Esophagus muscularis mucosa (tissue), 4 donors: ENCODE data around the gene TRIM24. TPM values are rescaled to one million over a fixed set of nuclear protein-coding genes. Genes with fewer than 3 reads are reported as not detected.

Experiments used
- DNase-seq: peaks from one replicate; pipeline ENCODE4 v3.0.0-alpha.2; 2017; ENCODE audit errors: extremely low spot score
- H3K27ac ChIP-seq, 4 donors: fragments of 200-600 bp; sonication (generic); replicated peaks in 1 of 4; 1 replicate in 3 of 4; 2 replicates in 1 of 4; pipeline ENCODE4 v1.5.1; 2016 to 2019; ENCODE audit warnings: mild to moderate bottlenecking in 1 of 4
- H3K27me3 ChIP-seq, 4 donors: fragments of 200-600 bp; sonication (generic); one replicate each; pipeline versions ENCODE4 v1.5.1 to v1.6.0; 2016 to 2019
- H3K36me3 ChIP-seq, 4 donors: fragments of 200-600 bp; sonication (generic); one replicate each; pipeline ENCODE4 v1.5.1; 2016 to 2019
- H3K4me1 ChIP-seq, 4 donors: fragments of 200-600 bp; sonication (generic); one replicate each; pipeline ENCODE4 v1.5.1; 2016 to 2019
- H3K4me3 ChIP-seq, 4 donors: fragments of 200-600 bp; sonication (generic); 1 replicate in 2 of 4; 2 replicates in 2 of 4; pipeline ENCODE4 v1.5.1; 2016 to 2019; ENCODE audit warnings: mild to moderate bottlenecking in 4 of 4, moderate library complexity in 1 of 4
- H3K9me3 ChIP-seq, 4 donors: fragments of 200-600 bp; sonication (generic); 1 replicate in 3 of 4; 2 replicates in 1 of 4; pipeline ENCODE4 v1.5.1; 2016 to 2019
- EP300 ChIP-seq: sonication (generic); formaldehyde crosslinking; IDR thresholded peaks from one replicate; pipeline ENCODE4 v1.6.1; 2017; ENCODE audit warnings: antibody characterized with exemption
- POLR2A ChIP-seq: fragments of 450-650 bp; IDR thresholded peaks from one replicate; pipeline ENCODE4 v1.6.1; 2017; ENCODE audit warnings: antibody characterized with exemption, moderate library complexity, mild to moderate bottlenecking, low read depth
- POLR2AphosphoS5 ChIP-seq, 2 donors: sonication (generic); formaldehyde crosslinking; IDR thresholded peaks; one replicate each; pipeline ENCODE4 v1.6.1; 2017; ENCODE audit warnings: antibody characterized with exemption in 2 of 2
- WGBS: methylation state at CpG from one replicate; pipeline ENCODE4 v1.1.5; 2018; 5-methylcytosine and 5-hydroxymethylcytosine counted together
- intact Hi-C: fragments of 100-400 bp; cut with DNase I; formaldehyde crosslinking; loops from one replicate; pipeline ENCODE4 v1.15.1; 2023
- total RNA-seq, 4 donors: library from RNA; depleted of rRNA; stranded (reverse); fragments of >200 nt; gene quantifications; one replicate each; pipeline versions ENCODE4 v1.1.0 to v1.2.1, GENCODE V29; 2016
- TF ChIP-seq, protein P1 (sequence below), 3 experiments: fragments of 200-600 bp in 2 of 3; fragments of 450-650 bp in 1 of 3; sonication (generic) in 2 of 3; IDR thresholded peaks; one replicate each; pipeline ENCODE4 v1.5.1; 2017 to 2019; ENCODE audit warnings: antibody characterized with exemption in 3 of 3, mild to moderate bottlenecking in 2 of 3, moderate library complexity in 1 of 3

TRIM24 gene
- total RNA-seq, 4 donors from 2014 or later: 8.7 to 15.6 (median 13.1) TPM

DNA sequence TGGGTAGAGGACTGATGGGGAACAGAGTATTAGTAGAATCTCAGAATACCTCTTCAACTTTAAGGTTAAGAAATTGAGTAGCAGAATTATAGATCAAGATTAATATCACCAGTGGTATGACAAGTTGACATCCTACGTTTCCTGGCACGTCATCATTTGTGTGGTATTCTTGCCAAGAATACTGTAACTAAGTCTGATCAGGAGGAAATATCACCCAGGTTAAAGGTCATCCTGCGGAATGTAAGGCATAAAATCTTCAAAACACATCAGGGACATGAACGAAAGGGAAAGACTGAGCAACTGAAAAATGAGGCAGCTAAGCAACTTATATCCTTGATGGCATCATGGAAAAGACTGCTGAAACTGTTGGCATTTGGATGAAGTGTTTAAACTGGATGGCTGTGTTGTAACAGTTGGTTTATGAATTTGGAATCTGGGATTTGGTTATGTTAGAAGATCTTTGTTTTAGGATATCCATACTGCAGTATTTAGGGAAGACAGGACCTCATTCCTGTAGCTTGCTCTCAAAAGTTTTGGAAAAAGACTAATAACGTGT is 86.1 kb downstream of the TRIM24 start:
- Histone ChIP-seq H3K36me3 (peaks cover 4 to 22% (median 13%) of the 10 kb centered on the region in 4 donors), H3K4me1 (no peaks in the 10 kb centered on the region), H3K27ac (no peak overlapping the region), H3K9me3 (no peaks in the 10 kb centered on the region), H3K27me3 (no peaks in the 10 kb centered on the region), H3K4me3 (no peak overlapping the region)
- WGBS: 84% methylated on average over 5 of the region's 5 CpGs
- DNase-seq: no peak
- intact Hi-C loops: no loop called here
- TF ChIP-seq POLR2AphosphoS5 (IDR thresholded peaks at IDR 0.05) (no peak), POLR2A (no peak), EP300 (no peak)
- TF ChIP-seq, protein P1, sequence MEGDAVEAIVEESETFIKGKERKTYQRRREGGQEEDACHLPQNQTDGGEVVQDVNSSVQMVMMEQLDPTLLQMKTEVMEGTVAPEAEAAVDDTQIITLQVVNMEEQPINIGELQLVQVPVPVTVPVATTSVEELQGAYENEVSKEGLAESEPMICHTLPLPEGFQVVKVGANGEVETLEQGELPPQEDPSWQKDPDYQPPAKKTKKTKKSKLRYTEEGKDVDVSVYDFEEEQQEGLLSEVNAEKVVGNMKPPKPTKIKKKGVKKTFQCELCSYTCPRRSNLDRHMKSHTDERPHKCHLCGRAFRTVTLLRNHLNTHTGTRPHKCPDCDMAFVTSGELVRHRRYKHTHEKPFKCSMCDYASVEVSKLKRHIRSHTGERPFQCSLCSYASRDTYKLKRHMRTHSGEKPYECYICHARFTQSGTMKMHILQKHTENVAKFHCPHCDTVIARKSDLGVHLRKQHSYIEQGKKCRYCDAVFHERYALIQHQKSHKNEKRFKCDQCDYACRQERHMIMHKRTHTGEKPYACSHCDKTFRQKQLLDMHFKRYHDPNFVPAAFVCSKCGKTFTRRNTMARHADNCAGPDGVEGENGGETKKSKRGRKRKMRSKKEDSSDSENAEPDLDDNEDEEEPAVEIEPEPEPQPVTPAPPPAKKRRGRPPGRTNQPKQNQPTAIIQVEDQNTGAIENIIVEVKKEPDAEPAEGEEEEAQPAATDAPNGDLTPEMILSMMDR (IDR thresholded peaks at IDR 0.05): no peak

DNA sequence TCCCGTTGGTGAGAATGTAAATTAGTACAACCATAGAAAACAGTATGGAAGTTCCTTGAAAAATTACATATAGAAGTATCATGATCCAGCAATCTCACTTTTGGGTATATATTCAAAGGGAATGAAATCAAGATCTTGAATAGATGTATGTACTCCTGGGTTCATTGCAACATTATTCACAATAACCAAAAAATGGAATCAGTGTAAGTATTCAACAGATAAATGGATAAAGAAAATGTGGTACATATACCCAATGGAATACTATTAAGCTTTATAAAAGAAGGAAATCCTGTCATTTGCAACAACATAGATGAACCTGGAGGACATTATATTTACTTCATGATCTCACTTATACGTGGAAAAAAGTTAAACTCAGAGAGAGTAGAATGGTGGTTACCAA is 86.8 kb downstream of the TRIM24 start:
- Histone ChIP-seq H3K36me3 (peaks cover 7 to 24% (median 17%) of the 10 kb centered on the region in 4 donors), H3K4me1 (no peaks in the 10 kb centered on the region), H3K4me3 (no peak overlapping the region), H3K27ac (no peak overlapping the region), H3K27me3 (no peaks in the 10 kb centered on the region), H3K9me3 (no peaks in the 10 kb centered on the region)
- 99% methylated on average over 2 of the region's 2 CpGs for WGBS
- intact Hi-C loops: no loop called here
- no peak for DNase-seq
- TF ChIP-seq POLR2AphosphoS5 (IDR thresholded peaks at IDR 0.05) (no peak), EP300 (no peak), POLR2A (no peak)
- TF ChIP-seq, protein P1 (IDR thresholded peaks at IDR 0.05): no peak

DNA sequence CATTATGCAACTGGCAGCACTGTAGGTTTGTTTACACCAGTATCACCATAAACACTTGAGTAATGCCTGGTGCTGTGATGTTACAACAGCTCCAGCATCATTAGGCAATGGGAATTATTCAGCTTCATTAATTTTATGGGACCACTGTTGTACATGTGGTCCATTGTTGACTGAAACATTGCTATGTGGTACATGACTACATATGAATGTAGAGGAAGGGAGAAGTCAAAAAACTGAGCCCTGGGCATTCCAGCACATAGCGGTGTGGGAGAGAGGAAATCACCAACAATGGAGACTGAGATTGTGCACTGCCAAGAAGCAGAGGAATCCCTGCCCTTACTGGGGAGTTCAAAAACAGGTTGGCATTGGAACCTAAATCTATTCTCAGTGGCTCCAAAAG is 89.0 kb downstream of the TRIM24 start:
- Histone ChIP-seq H3K4me3 (no peak overlapping the region), H3K9me3 (no peaks in the 10 kb centered on the region)
- intact Hi-C loops: no loop called here

DNA sequence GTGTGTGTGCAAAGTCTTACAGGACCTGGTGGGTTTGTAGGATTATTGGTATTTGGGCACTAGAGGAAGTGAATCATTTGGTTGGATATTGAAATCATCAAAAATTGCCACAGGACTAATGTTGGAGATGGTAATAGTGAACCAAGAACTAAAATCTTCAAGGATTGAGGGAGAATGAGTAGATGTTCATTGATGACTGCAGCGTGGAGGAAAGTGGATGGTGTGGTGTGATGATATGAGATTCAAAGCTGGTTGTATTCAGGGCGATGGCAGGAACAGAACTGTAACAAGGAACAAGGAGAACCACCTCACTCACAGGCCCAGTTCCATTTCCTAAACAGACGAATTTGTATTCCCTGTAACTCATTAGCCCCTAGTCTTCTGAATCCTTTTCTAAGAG is 90.3 kb downstream of the TRIM24 start:
- no peaks in the 10 kb centered on the region for H3K4me1 ChIP-seq
- peaks cover 0 to 2% (median 0%) of the 10 kb centered on the region in 4 donors for H3K9me3 ChIP-seq
- intact Hi-C loops: no loop called here
- H3K27me3 ChIP-seq: no peaks in the 10 kb centered on the region
- WGBS: 97% methylated on average over 3 of the region's 3 CpGs
- no peak for TF ChIP-seq POLR2AphosphoS5 (IDR thresholded peaks at IDR 0.05)
- no peak for TF ChIP-seq EP300
- TF ChIP-seq, protein P1 (IDR thresholded peaks at IDR 0.05): no peak
- no peak for TF ChIP-seq POLR2A
- H3K36me3 ChIP-seq: peaks cover 13 to 52% (median 40%) of the 10 kb centered on the region in 4 donors
- DNase-seq: no peak
- H3K4me3 ChIP-seq: no peak overlapping the region
- no peak overlapping the region for H3K27ac ChIP-seq

More for the DNA sequence above, 89.0 kb downstream of the TRIM24 start:
- DNase-seq: no peak
- no peaks in the 10 kb centered on the region for H3K4me1 ChIP-seq
- peaks cover 8 to 42% (median 31%) of the 10 kb centered on the region in 4 donors for H3K36me3 ChIP-seq
- 81% methylated on average over 1 of the region's 1 CpG for WGBS
- no peak overlapping the region for H3K27ac ChIP-seq
- no peak for TF ChIP-seq EP300
- TF ChIP-seq, protein P1 (IDR thresholded peaks at IDR 0.05): no peak
- no peaks in the 10 kb centered on the region for H3K27me3 ChIP-seq

DNA sequence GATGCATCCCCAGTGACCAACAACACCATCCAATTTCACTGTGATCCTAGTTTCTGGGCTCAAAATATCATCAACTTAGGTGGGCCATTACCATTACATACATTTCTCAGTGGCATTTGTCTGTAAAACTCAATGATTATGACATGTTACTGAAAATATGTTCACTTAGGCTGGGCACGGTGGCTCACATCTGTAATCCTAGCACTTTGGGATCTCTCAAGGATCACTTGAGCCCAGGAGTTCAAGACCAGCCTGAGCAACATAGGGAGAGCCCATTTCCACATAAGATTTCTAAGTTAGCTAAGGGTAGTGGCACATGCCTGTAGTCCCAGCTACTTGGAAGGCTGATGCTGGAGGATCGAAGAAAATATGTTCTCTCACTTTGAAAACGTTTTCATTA is 91.0 kb downstream of the TRIM24 start:
- TF ChIP-seq, protein P1 (IDR thresholded peaks at IDR 0.05): no peak
- TF ChIP-seq POLR2AphosphoS5 (IDR thresholded peaks at IDR 0.05) (no peak), POLR2A (no peak), EP300 (no peak)
- peaks cover 20 to 60% (median 46%) of the 10 kb centered on the region in 4 donors for H3K36me3 ChIP-seq
- no peak overlapping the region for H3K27ac ChIP-seq
- no peaks in the 10 kb centered on the region for H3K27me3 ChIP-seq
- no peak overlapping the region for H3K4me3 ChIP-seq
- WGBS: 94% methylated on average over 3 of the region's 3 CpGs
- H3K4me1 ChIP-seq: no peaks in the 10 kb centered on the region
- peaks cover 0 to 9% (median under 1%) of the 10 kb centered on the region in 4 donors for H3K9me3 ChIP-seq
- no peak for DNase-seq
- intact Hi-C loops: no loop called here
